ENCODE data around the gene RYR2. TPM values are rescaled to one million over a fixed set of nuclear protein-coding genes. Genes with fewer than 3 reads are reported as not detected.

The RYR2 gene
- total and polyA plus RNA-seq, 2 of the 8 experiments (the other 6 are each of a cell fraction or from before 2014, with no cell fraction given) = 1.3 to 4.4 TPM

GRCh38 chr1:237473854-237474253 lies 431.9 kb downstream of the RYR2 start:
- no peak overlapping the region for H3K4ac ChIP-seq (replicated peaks; ENCODE audit: insufficient read length, low read depth, low read length)
- no peak overlapping the region for H3K9ac ChIP-seq (replicated peaks in 1 of 4; ENCODE audit: extremely low read depth in 1 of 4, low read depth in 3 of 4, low read length in 3 of 4)
- no peak overlapping the region for H3K27ac ChIP-seq (ENCODE audit: low read depth, low read length)
- POLR2A ChIA-PET (ENCODE audit: partially characterized antibody) = no interaction called here
- no peaks in the 10 kb centered on the region for H3K79me2 ChIP-seq (ENCODE audit: control insufficient read depth in 1 of 2, insufficient read depth in 2 of 2, low read length in 2 of 2)
- no peak overlapping the region for H3K56ac ChIP-seq (replicated peaks; ENCODE audit: insufficient read length, low read depth, low read length)
- no peaks in the 10 kb centered on the region for H3K4me1 ChIP-seq (replicated peaks in 1 of 4; ENCODE audit: control insufficient read depth in 3 of 4, insufficient read depth in 4 of 4, low read length in 3 of 4)
- no peak overlapping the region for H3K14ac ChIP-seq (ENCODE audit: insufficient read length)
- H3K9me3 ChIP-seq (ENCODE audit: insufficient read depth in 2 of 2, low read depth in 1 of 2, low read length in 1 of 2) = no peaks in the 10 kb centered on the region
- H3K4me3 ChIP-seq (ENCODE audit: extremely low read depth in 1 of 4, insufficient read depth in 2 of 4, low read depth in 3 of 4, low read length in 4 of 4) = no peak overlapping the region
- no peaks in the 10 kb centered on the region for H3K79me1 ChIP-seq (ENCODE audit: low read depth, low read length)
- H3K23me2 ChIP-seq (ENCODE audit: low read depth, low read length) = no peaks in the 10 kb centered on the region
- H4K8ac ChIP-seq (ENCODE audit: extremely low read depth, insufficient read depth, low read length) = no peak overlapping the region
- no peak overlapping the region for H3K18ac ChIP-seq (ENCODE audit: extremely low read depth, low read length)
- CTCF ChIA-PET (ENCODE audit: partially characterized antibody) = interaction anchor here (1.5 kb wide), 1 partner anchor 19 kb away, joined by 3 read pairs; no protein-coding TSS in a partner anchor
- no peak overlapping the region for H4K5ac ChIP-seq (ENCODE audit: insufficient read length, low read depth, low read length)
- 95% methylated on average over 5 of the region's 5 CpGs; no CpG with 5 or more reads in 1 of the 2 experiments for WGBS, 2 experiments (ENCODE audit: extremely low coverage in 1 of 2, insufficient coverage in 1 of 2, insufficient read length in 1 of 2, insufficient replicate concordance in 2 of 2, low coverage in 1 of 2, low lambda C conversion rate in 2 of 2, missing lambda C conversion rate in 1 of 2)
- DNase-seq (ENCODE audit: low read depth in 1 of 2, low spot score in 2 of 2) = no peak
- no peak overlapping the region for H2BK15ac ChIP-seq (ENCODE audit: low read length)
- no peak overlapping the region for H2AFZ ChIP-seq (ENCODE audit: low read length)
- no peak overlapping the region for H2BK120ac ChIP-seq (replicated peaks; ENCODE audit: low read depth, low read length)
- H2BK5ac ChIP-seq (ENCODE audit: low read depth, low read length) = no peak overlapping the region
- no peak for FAIRE-seq
- no peaks in the 10 kb centered on the region for H3K27me3 ChIP-seq (replicated peaks in 1 of 4; ENCODE audit: control insufficient read depth in 3 of 4, extremely low read depth in 1 of 4, insufficient read depth in 3 of 4, low read length in 3 of 4)
- no peak overlapping the region for H3K4me2 ChIP-seq (ENCODE audit: insufficient read depth in 1 of 2, low read depth in 2 of 2, low read length in 2 of 2)
- H2BK12ac ChIP-seq (ENCODE audit: low read depth, low read length) = no peak overlapping the region
- no peak overlapping the region for H2AK5ac ChIP-seq (ENCODE audit: low read depth, low read length)
- no peaks in the 10 kb centered on the region for H4K20me1 ChIP-seq (replicated peaks in 1 of 2; ENCODE audit: control insufficient read depth in 1 of 2, insufficient read depth in 2 of 2, low read length in 2 of 2)
- no peak overlapping the region for H4K91ac ChIP-seq (replicated peaks; ENCODE audit: insufficient read length, low read length)
- no peak overlapping the region for H2BK20ac ChIP-seq (ENCODE audit: low read length)
- H3K23ac ChIP-seq (ENCODE audit: insufficient read length) = no peak overlapping the region
- no peaks in the 10 kb centered on the region; a peak in 1 of 8 replicates for H3K36me3 ChIP-seq (ENCODE audit: control insufficient read depth in 2 of 4, insufficient read depth in 4 of 4, low read length in 3 of 4)
- TF ChIP-seq BRCA1 (IDR thresholded peaks at IDR 0.05; ENCODE audit: low read depth, low read length) (no peak), NANOG (IDR thresholded peaks at IDR 0.05; ENCODE audit: insufficient read depth, low read depth, low read length, poor library complexity, severe bottlenecking) (no peak), TAF7 (optimal IDR thresholded peaks at IDR 0.05; ENCODE audit: borderline replicate concordance, low read depth, low read length) (no peak), POU5F1 (IDR thresholded peaks at IDR 0.05; ENCODE audit: low read depth, low read length) (no peak), SIRT6 (IDR thresholded peaks at IDR 0.05; ENCODE audit: low read length) (no peak), CTBP2 (IDR thresholded peaks at IDR 0.05; ENCODE audit: borderline replicate concordance, insufficient read depth, insufficient read length, low read length) (no peak), MAX (IDR thresholded peaks at IDR 0.05) (no peak), USF2 (IDR thresholded peaks at IDR 0.05; ENCODE audit: low read length) (no peak), ZNF274 (IDR thresholded peaks at IDR 0.05; ENCODE audit: borderline replicate concordance, extremely low read depth, low read length) (no peak), RFX5 (IDR thresholded peaks at IDR 0.05; ENCODE audit: borderline replicate concordance, low read depth, low read length) (no peak)
